Stomach (tissue), 9 donors: ENCODE data around the gene ARHGAP26. TPM values are rescaled to one million over a fixed set of nuclear protein-coding genes. Genes with fewer than 3 reads are reported as not detected.
A peak's percentile ranks its signal among the peaks of the same experiment; 100 is the strongest.

Experiments
- DNase-seq, 2 donors: peaks; one replicate each; pipeline versions ENCODE4 v3.0.0 to v3.0.0-alpha.2; 2013 to 2019
- H3K27ac ChIP-seq, 5 donors: fragments of 200-600 bp in 4 of 5; sonication (generic) in 4 of 5; one replicate each; pipeline ENCODE4 v1.5.1; 2013 to 2019; ENCODE audit warnings: mild to moderate bottlenecking in 1 of 5, moderate library complexity in 1 of 5
- H3K27me3 ChIP-seq, 3 donors: fragments of 200-600 bp; sonication (generic); one replicate each; pipeline ENCODE4 v1.5.1; 2017 to 2019; ENCODE audit warnings: mixed run types in 1 of 3
- H3K36me3 ChIP-seq, 4 donors: fragments of 200-600 bp; sonication (generic); 1 replicate in 3 of 4; 2 replicates in 1 of 4; pipeline ENCODE4 v1.5.1; 2016 to 2019
- H3K4me1 ChIP-seq, 4 donors: fragments of 200-600 bp; sonication (generic); one replicate each; pipeline ENCODE4 v1.5.1; 2016 to 2019
- H3K4me3 ChIP-seq, 4 donors: fragments of 200-600 bp; sonication (generic) in 3 of 4; one replicate each; pipeline ENCODE4 v1.5.1; 2016 to 2019; ENCODE audit warnings: mild to moderate bottlenecking in 1 of 4
- H3K9me3 ChIP-seq, 4 donors: fragments of 200-600 bp; sonication (generic); one replicate each; pipeline ENCODE4 v1.5.1; 2016 to 2019
- CTCF ChIP-seq, 7 experiments: fragments of 450-650 bp in 4 of 7; fragments of 200-600 bp in 3 of 7; sonication (generic) in 3 of 7; IDR thresholded peaks; one replicate each; pipeline ENCODE4 v1.5.1; 2016 to 2019; ENCODE audit warnings: antibody characterized with exemption in 7 of 7, control low read depth in 2 of 7, mild to moderate bottlenecking in 1 of 7
- EP300 ChIP-seq: sonication (generic); formaldehyde crosslinking; IDR thresholded peaks from one replicate; pipeline ENCODE4 v1.6.1; 2017; ENCODE audit warnings: antibody characterized with exemption
- POLR2A ChIP-seq, 4 donors: fragments of 450-650 bp; IDR thresholded peaks; one replicate each; pipeline ENCODE4 v1.6.1; 2016; ENCODE audit warnings: antibody characterized with exemption in 4 of 4, control low read depth in 2 of 4, mild to moderate bottlenecking in 1 of 4, moderate library complexity in 1 of 4
- POLR2AphosphoS5 ChIP-seq, 3 donors: sonication (generic); formaldehyde crosslinking; IDR thresholded peaks; one replicate each; pipeline ENCODE4 v1.6.1; 2016; ENCODE audit warnings: antibody characterized with exemption in 3 of 3
- WGBS, 5 donors: extraction: QIAGEN DNeasy Blood & Tissue Kit in 3 of 5; methylation state at CpG; one replicate each; pipeline versions ENCODE4 v1.1.5 to v1.1.7; 2013 to 2018; 5-methylcytosine and 5-hydroxymethylcytosine counted together
- intact Hi-C: fragments of 100-400 bp; cut with DNase I; formaldehyde crosslinking; loops from one replicate; pipeline ENCODE4 v1.15.1; 2023; ENCODE audit warnings: low total_unique reads
- polyA plus RNA-seq, 3 donors: library from polyadenylated mRNA; stranded (reverse); fragments of 200-250 nt; gene quantifications; one replicate each; pipeline ENCODE4 v1.2.3, GENCODE V29; 2013
- total RNA-seq, 5 donors: library from RNA; depleted of rRNA; stranded (reverse); fragments of >200 nt; gene quantifications; one replicate each; pipeline versions ENCODE4 v1.1.0 to v1.2.3, GENCODE V29; 2014 to 2016
- donor health status: healthy with polysubstance abuse.
- donor health status: Bipolar disorder and iron deficiency.
- donor health status: healthy.

Gene ARHGAP26
- total and polyA plus RNA-seq, 8 donors, result 4.0 to 115 (median 34.1) TPM

GRCh38 chr5:143156086-143156485, 385.9 kb downstream of the ARHGAP26 start:
- TF ChIP-seq CTCF (IDR thresholded peaks at IDR 0.05), result no peak
- no peak for TF ChIP-seq POLR2A (IDR thresholded peaks at IDR 0.05)
- no peak for TF ChIP-seq EP300
- TF ChIP-seq POLR2AphosphoS5 (IDR thresholded peaks at IDR 0.05), result no peak
- DNase-seq, result no peak
- Histone ChIP-seq H3K9me3 (no peaks in the 10 kb centered on the region), H3K4me1 (peaks cover 11 to 42% (median 28%) of the 10 kb centered on the region in 4 donors), H3K27ac (peak overlapping the region in 3 of 5 donors; percentile 2 to 79 (median 76)), H3K4me3 (no peak overlapping the region), H3K36me3 (peaks cover 0 to 4% (median 0%) of the 10 kb centered on the region in 4 donors), H3K27me3 (no peaks in the 10 kb centered on the region)
- WGBS, 5 donors, result 54 to 82% (median 73%) methylated on average over 1 of the region's 1 CpG
- intact Hi-C loops, result no loop called here

DNA sequence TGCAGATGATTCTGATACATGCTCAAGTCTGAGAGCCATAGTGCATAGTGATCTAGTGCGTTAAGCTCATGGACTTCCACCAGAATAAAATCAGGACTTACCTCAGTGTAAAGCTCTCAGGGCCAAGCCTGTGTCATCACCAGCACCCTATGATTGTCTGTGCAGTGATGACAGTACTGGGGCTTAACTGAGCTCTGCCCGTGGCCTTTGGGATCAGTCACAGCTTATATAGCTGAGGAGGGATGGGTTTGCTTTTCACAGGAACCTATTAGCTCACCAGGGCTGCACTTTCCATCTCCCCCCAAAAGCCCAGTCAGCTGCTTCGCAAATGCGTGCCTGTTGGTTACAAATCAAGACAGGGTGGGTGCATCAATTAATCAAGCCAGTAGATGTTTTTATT, 386.4 kb downstream of the ARHGAP26 start:
- TF ChIP-seq POLR2AphosphoS5 (IDR thresholded peaks at IDR 0.05) (no peak), CTCF (IDR thresholded peaks at IDR 0.05) (no peak), POLR2A (IDR thresholded peaks at IDR 0.05) (no peak), EP300 (no peak)
- no peaks in the 10 kb centered on the region for H3K9me3 ChIP-seq
- intact Hi-C loops, result no loop called here
- no peak overlapping the region for H3K27ac ChIP-seq
- H3K4me3 ChIP-seq, result no peak overlapping the region
- peaks cover 11 to 42% (median 28%) of the 10 kb centered on the region in 4 donors for H3K4me1 ChIP-seq
- no peaks in the 10 kb centered on the region for H3K36me3 ChIP-seq
- H3K27me3 ChIP-seq, result no peaks in the 10 kb centered on the region
- DNase-seq, result no peak
- WGBS, 5 donors, result 83 to 90% (median 89%) methylated on average over 4 of the region's 4 CpGs

GRCh38 chr5:143159031-143159430, 388.9 kb downstream of the ARHGAP26 start:
- Histone ChIP-seq H3K27me3 (no peaks in the 10 kb centered on the region), H3K4me1 (peaks cover 0 to 26% (median 14%) of the 10 kb centered on the region in 4 donors), H3K36me3 (no peaks in the 10 kb centered on the region), H3K9me3 (no peaks in the 10 kb centered on the region), H3K4me3 (no peak overlapping the region), H3K27ac (no peak overlapping the region)
- no peak for DNase-seq
- intact Hi-C loops, result no loop called here
- WGBS, 5 donors, result 66 to 88% (median 76%) methylated on average over 3 of the region's 3 CpGs
- no peak for TF ChIP-seq CTCF (IDR thresholded peaks at IDR 0.05)
- no peak for TF ChIP-seq POLR2AphosphoS5 (IDR thresholded peaks at IDR 0.05)
- no peak for TF ChIP-seq EP300
- no peak for TF ChIP-seq POLR2A (IDR thresholded peaks at IDR 0.05)

GRCh38 chr5:143161885-143162540, 391.8 kb downstream of the ARHGAP26 start:
- Histone ChIP-seq H3K4me1 (peaks cover 0 to 9% (median 0%) of the 10 kb centered on the region in 4 donors), H3K27ac (peak overlapping the region in 1 of 5 donors; percentile 32), H3K4me3 (no peak overlapping the region), H3K27me3 (no peaks in the 10 kb centered on the region), H3K36me3 (no peaks in the 10 kb centered on the region), H3K9me3 (no peaks in the 10 kb centered on the region)
- no peak for TF ChIP-seq CTCF (IDR thresholded peaks at IDR 0.05)
- peak in 1 of 3 donors; percentile 23 for TF ChIP-seq POLR2AphosphoS5 (IDR thresholded peaks at IDR 0.05)
- TF ChIP-seq EP300, result no peak
- TF ChIP-seq POLR2A (IDR thresholded peaks at IDR 0.05), result no peak
- DNase-seq, result peak in 1 of 2 donors; percentile 45
- intact Hi-C loops, result no loop called here
- WGBS, 5 donors, result 77 to 91% (median 87%) methylated on average over 5 of the region's 5 CpGs
